ENCODE data around the gene EFCAB11. TPM values are rescaled to one million over a fixed set of nuclear protein-coding genes. Genes with fewer than 3 reads are reported as not detected.

The EFCAB11 gene
- total and polyA plus RNA-seq, 2 experiments from 2014 or later, result 7.7 to 24.6 TPM

GRCh38 chr14:89765346-89765745, 189.2 kb downstream of the EFCAB11 start:
- ATAC-seq (no peak), DNase-seq (ENCODE audit: low spot score) (no peak)
- H3K36me3 ChIP-seq (ENCODE audit: insufficient read depth), result no peaks in the 10 kb centered on the region
- H3K4me3 ChIP-seq, result no peak overlapping the region
- no peak overlapping the region for H3K27ac ChIP-seq (ENCODE audit: low read depth)
- Mint-ChIP-seq H3K27ac (no peak overlapping the region), H3K4me1 (peaks cover 7% of the 10 kb centered on the region), H3K27me3 (ENCODE audit: insufficient read depth, low read depth, poor library complexity) (peaks cover 7% of the 10 kb centered on the region), H3K36me3 (ENCODE audit: low read depth) (peaks cover 5% of the 10 kb centered on the region; the same call in 2 of the 3 replicates), H3K4me3 (no peak overlapping the region), H3K9me3 (0 out of 3 replicates have a peak, but pooled peaks cover 5% of the 10 kb centered on the region)
- no peak overlapping the region for H2AFZ ChIP-seq
- no peaks in the 10 kb centered on the region for H3K4me1 ChIP-seq (ENCODE audit: insufficient read depth)
- 0 out of 2 replicates have a peak, but pooled peaks cover 3% of the 10 kb centered on the region for H3F3A ChIP-seq (replicated peaks; ENCODE audit: low read depth)
- TF ChIP-seq, protein P1, sequence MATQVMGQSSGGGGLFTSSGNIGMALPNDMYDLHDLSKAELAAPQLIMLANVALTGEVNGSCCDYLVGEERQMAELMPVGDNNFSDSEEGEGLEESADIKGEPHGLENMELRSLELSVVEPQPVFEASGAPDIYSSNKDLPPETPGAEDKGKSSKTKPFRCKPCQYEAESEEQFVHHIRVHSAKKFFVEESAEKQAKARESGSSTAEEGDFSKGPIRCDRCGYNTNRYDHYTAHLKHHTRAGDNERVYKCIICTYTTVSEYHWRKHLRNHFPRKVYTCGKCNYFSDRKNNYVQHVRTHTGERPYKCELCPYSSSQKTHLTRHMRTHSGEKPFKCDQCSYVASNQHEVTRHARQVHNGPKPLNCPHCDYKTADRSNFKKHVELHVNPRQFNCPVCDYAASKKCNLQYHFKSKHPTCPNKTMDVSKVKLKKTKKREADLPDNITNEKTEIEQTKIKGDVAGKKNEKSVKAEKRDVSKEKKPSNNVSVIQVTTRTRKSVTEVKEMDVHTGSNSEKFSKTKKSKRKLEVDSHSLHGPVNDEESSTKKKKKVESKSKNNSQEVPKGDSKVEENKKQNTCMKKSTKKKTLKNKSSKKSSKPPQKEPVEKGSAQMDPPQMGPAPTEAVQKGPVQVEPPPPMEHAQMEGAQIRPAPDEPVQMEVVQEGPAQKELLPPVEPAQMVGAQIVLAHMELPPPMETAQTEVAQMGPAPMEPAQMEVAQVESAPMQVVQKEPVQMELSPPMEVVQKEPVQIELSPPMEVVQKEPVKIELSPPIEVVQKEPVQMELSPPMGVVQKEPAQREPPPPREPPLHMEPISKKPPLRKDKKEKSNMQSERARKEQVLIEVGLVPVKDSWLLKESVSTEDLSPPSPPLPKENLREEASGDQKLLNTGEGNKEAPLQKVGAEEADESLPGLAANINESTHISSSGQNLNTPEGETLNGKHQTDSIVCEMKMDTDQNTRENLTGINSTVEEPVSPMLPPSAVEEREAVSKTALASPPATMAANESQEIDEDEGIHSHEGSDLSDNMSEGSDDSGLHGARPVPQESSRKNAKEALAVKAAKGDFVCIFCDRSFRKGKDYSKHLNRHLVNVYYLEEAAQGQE (IDR thresholded peaks at IDR 0.05; ENCODE audit: unreplicated experiment), result no peak
- TF ChIP-seq JUNB (IDR thresholded peaks at IDR 0.05; ENCODE audit: unreplicated experiment) (no peak), EZH2phosphoT487 (IDR thresholded peaks at IDR 0.05; ENCODE audit: unreplicated experiment) (no peak), STAT1 (IDR thresholded peaks at IDR 0.05; ENCODE audit: unreplicated experiment) (no peak), ZNF331 (CRISPR knock-in tag; IDR thresholded peaks at IDR 0.05; ENCODE audit: low read depth) (no peak), CREB1 (CRISPR knock-in tag; IDR thresholded peaks at IDR 0.05; ENCODE audit: low read depth) (no peak), POLR2AphosphoS5 (IDR thresholded peaks at IDR 0.05; ENCODE audit: low read depth) (no peak), ZNF114 (CRISPR knock-in tag; IDR thresholded peaks at IDR 0.05) (no peak), EZH2 (IDR thresholded peaks at IDR 0.05; ENCODE audit: low read depth, unreplicated experiment) (no peak)
- TF ChIP-seq, protein P2, sequence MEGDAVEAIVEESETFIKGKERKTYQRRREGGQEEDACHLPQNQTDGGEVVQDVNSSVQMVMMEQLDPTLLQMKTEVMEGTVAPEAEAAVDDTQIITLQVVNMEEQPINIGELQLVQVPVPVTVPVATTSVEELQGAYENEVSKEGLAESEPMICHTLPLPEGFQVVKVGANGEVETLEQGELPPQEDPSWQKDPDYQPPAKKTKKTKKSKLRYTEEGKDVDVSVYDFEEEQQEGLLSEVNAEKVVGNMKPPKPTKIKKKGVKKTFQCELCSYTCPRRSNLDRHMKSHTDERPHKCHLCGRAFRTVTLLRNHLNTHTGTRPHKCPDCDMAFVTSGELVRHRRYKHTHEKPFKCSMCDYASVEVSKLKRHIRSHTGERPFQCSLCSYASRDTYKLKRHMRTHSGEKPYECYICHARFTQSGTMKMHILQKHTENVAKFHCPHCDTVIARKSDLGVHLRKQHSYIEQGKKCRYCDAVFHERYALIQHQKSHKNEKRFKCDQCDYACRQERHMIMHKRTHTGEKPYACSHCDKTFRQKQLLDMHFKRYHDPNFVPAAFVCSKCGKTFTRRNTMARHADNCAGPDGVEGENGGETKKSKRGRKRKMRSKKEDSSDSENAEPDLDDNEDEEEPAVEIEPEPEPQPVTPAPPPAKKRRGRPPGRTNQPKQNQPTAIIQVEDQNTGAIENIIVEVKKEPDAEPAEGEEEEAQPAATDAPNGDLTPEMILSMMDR (conservative IDR thresholded peaks at IDR 0.05; ENCODE audit: low read depth in 2 of 2), result no peak
- TF ChIP-seq, protein P3, sequence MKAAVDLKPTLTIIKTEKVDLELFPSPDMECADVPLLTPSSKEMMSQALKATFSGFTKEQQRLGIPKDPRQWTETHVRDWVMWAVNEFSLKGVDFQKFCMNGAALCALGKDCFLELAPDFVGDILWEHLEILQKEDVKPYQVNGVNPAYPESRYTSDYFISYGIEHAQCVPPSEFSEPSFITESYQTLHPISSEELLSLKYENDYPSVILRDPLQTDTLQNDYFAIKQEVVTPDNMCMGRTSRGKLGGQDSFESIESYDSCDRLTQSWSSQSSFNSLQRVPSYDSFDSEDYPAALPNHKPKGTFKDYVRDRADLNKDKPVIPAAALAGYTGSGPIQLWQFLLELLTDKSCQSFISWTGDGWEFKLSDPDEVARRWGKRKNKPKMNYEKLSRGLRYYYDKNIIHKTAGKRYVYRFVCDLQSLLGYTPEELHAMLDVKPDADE (IDR thresholded peaks at IDR 0.05), result no peak
- H4K20me1 ChIP-seq (replicated peaks; ENCODE audit: insufficient read depth), result no peaks in the 10 kb centered on the region
- H3K27me3 ChIP-seq (ENCODE audit: insufficient read depth), result no peaks in the 10 kb centered on the region
- peaks cover 11% of the 10 kb centered on the region; the same call in 1 of the 2 replicates for H3K9me2 ChIP-seq (ENCODE audit: insufficient read depth)
- no peaks in the 10 kb centered on the region for H3K79me2 ChIP-seq (replicated peaks; ENCODE audit: insufficient read depth)
- no peak overlapping the region for H3K4me2 ChIP-seq

Data from GM23338 (cell line).